Measurements from ENCODE around the gene GRK4.
A peak's percentile ranks its signal among the peaks of the same experiment; 100 is the strongest.

GRCh38 chr4:2954358-2955185, 8.8 kb upstream of the GRK4 start:
- no peak for TF ChIP-seq POLR2A (IDR thresholded peaks at IDR 0.05; ENCODE audit: low read depth, low read length)
- 0 out of 2 replicates have a peak, but pooled peaks have one; percentile 1 for TF ChIP-seq CTCF (conservative IDR thresholded peaks at IDR 0.05; ENCODE audit: low read depth, low read length)
- TF ChIP-seq MXI1 (IDR thresholded peaks at IDR 0.05; ENCODE audit: borderline replicate concordance, low read depth, low read length): no peak
